HepG2 (cell line): Measurements from ENCODE around the gene ZNF845. TPM values are rescaled to one million over a fixed set of nuclear protein-coding genes. Genes with fewer than 3 reads are reported as not detected.

ENCODE experiments used
- AKNA ChIP-seq: sonication (generic); formaldehyde crosslinking; IDR thresholded peaks from 2 replicates; pipeline ENCODE4 v1.4.0; 2020; ENCODE audit warnings: missing genetic modification reagents, borderline replicate concordance
- ATF7 ChIP-seq, 2 experiments: fragments of 450-650 bp in 1 of 2; sonication (generic) in 1 of 2; formaldehyde crosslinking in 1 of 2; IDR thresholded peaks; 2 replicates each; pipeline versions ENCODE4 v1.4.0 to v1.6.1; 2016 to 2020; ENCODE audit warnings: antibody characterized with exemption in 1 of 2, mild to moderate bottlenecking in 1 of 2, missing genetic modification reagents in 1 of 2
- GATA4 ChIP-seq: sonication (generic); IDR thresholded peaks from 2 replicates; pipeline ENCODE4 v1.6.1; 2016; ENCODE audit warnings: antibody characterized with exemption, low read depth, borderline replicate concordance
- MED13 ChIP-seq: sonication (generic); formaldehyde crosslinking; IDR thresholded peaks from 2 replicates; pipeline ENCODE4 v1.5.0; 2020; ENCODE audit warnings: missing genetic modification reagents
- MXD1 ChIP-seq: sonication (generic); formaldehyde crosslinking; IDR thresholded peaks from 2 replicates; pipeline ENCODE4 v1.4.0; 2020; ENCODE audit warnings: mild to moderate bottlenecking, missing genetic modification reagents
- SAFB2 ChIP-seq: sonication (generic); formaldehyde crosslinking; IDR thresholded peaks from 2 replicates; pipeline ENCODE4 v1.5.1; 2020; ENCODE audit warnings: missing genetic modification reagents, low read depth, mild to moderate bottlenecking, borderline replicate concordance
- SKI ChIP-seq: fragments of 450-650 bp; IDR thresholded peaks from one replicate; pipeline ENCODE4 v1.6.1; 2018; ENCODE audit warnings: mild to moderate bottlenecking; ENCODE audit not compliant: partially characterized antibody
- ZNF816 ChIP-seq: sonication (generic); formaldehyde crosslinking; IDR thresholded peaks from 2 replicates; pipeline ENCODE4 v1.8.0; 2022; ENCODE audit warnings: missing genetic modification reagents, mild to moderate bottlenecking, borderline replicate concordance
- ZNF883 ChIP-seq: sonication (generic); formaldehyde crosslinking; IDR thresholded peaks from 2 replicates; pipeline ENCODE4 v1.5.1; 2020; ENCODE audit warnings: mild to moderate bottlenecking, missing genetic modification reagents; ENCODE audit errors: not compliant biosample characterization
- polyA plus RNA-seq, 8 experiments: library from polyadenylated mRNA; depleted of rRNA in 3 of 8; stranded (reverse) in 7 of 8; unstranded in 1 of 8; fragments of >200 nt; fragmentation: Illumina TruSeq in 4 of 8; extraction: Trizol in 4 of 8; gene quantifications; 2 replicates each; pipeline versions ENCODE4 v1.2.1 to v1.2.3, GENCODE V29; 2011 to 2016; ENCODE audit warnings: low read depth in 4 of 8, missing spikeins in 1 of 8, mixed read lengths in 1 of 8; ENCODE audit not compliant: insufficient read depth in 1 of 8
- total RNA-seq, 5 experiments: library from RNA; depleted of rRNA; stranded (reverse); fragments of >200 nt; fragmentation: Illumina TruSeq; extraction: Trizol; gene quantifications; 2 replicates each; pipeline ENCODE4 v1.2.3, GENCODE V29; 2016; ENCODE audit warnings: low read depth in 1 of 5
- TF ChIP-seq, protein P1 (sequence below): sonication (generic); formaldehyde crosslinking; IDR thresholded peaks from 2 replicates; pipeline ENCODE4 v1.5.0; 2020; ENCODE audit warnings: mild to moderate bottlenecking, missing genetic modification reagents
- TF ChIP-seq, protein P2 (sequence below): sonication (generic); formaldehyde crosslinking; conservative IDR thresholded peaks from 2 replicates; pipeline ENCODE4 v1.8.0; 2022; ENCODE audit warnings: mild to moderate bottlenecking, moderate library complexity, missing genetic modification reagents
- TF ChIP-seq, protein P3 (sequence below): sonication (generic); formaldehyde crosslinking; IDR thresholded peaks from 2 replicates; pipeline ENCODE4 v1.5.0; 2020; ENCODE audit warnings: missing genetic modification reagents
- TF ChIP-seq, protein P4 (sequence below): fragments of 450-650 bp; IDR thresholded peaks from 2 replicates; pipeline ENCODE4 v1.6.1; 2017; ENCODE audit warnings: mild to moderate bottlenecking

ZNF845 gene
- total and polyA plus RNA-seq, 2 of the 13 experiments (the other 11 are each of a cell fraction or from before 2014, with no cell fraction given), result 1.7 to 9.6 TPM

GRCh38 chr19:53394522-53394973, 61.0 kb downstream of the ZNF845 start (continued):
- TF ChIP-seq, protein P1, sequence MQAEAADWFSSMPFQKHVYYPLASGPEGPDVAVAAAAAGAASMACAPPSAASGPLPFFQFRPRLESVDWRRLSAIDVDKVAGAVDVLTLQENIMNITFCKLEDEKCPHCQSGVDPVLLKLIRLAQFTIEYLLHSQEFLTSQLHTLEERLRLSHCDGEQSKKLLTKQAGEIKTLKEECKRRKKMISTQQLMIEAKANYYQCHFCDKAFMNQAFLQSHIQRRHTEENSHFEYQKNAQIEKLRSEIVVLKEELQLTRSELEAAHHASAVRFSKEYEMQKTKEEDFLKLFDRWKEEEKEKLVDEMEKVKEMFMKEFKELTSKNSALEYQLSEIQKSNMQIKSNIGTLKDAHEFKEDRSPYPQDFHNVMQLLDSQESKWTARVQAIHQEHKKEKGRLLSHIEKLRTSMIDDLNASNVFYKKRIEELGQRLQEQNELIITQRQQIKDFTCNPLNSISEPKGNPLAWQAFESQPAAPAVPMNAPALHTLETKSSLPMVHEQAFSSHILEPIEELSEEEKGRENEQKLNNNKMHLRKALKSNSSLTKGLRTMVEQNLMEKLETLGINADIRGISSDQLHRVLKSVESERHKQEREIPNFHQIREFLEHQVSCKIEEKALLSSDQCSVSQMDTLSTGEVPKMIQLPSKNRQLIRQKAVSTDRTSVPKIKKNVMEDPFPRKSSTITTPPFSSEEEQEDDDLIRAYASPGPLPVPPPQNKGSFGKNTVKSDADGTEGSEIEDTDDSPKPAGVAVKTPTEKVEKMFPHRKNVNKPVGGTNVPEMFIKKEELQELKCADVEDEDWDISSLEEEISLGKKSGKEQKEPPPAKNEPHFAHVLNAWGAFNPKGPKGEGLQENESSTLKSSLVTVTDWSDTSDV (CRISPR knock-in tag), result no peak
- no peak for TF ChIP-seq SKI
- TF ChIP-seq, protein P2, sequence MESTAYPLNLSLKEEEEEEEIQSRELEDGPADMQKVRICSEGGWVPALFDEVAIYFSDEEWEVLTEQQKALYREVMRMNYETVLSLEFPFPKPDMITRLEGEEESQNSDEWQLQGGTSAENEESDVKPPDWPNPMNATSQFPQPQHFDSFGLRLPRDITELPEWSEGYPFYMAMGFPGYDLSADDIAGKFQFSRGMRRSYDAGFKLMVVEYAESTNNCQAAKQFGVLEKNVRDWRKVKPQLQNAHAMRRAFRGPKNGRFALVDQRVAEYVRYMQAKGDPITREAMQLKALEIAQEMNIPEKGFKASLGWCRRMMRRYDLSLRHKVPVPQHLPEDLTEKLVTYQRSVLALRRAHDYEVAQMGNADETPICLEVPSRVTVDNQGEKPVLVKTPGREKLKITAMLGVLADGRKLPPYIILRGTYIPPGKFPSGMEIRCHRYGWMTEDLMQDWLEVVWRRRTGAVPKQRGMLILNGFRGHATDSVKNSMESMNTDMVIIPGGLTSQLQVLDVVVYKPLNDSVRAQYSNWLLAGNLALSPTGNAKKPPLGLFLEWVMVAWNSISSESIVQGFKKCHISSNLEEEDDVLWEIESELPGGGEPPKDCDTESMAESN (CRISPR knock-in tag), result no peak
- TF ChIP-seq ATF7 (IDR thresholded peaks at IDR 0.05), result no peak
- TF ChIP-seq ATF7 (CRISPR knock-in tag; IDR thresholded peaks at IDR 0.05), result peak; percentile 23; the same call in 1 of the 2 replicates
- TF ChIP-seq AKNA (CRISPR knock-in tag), result no peak
- TF ChIP-seq MED13, result peak; percentile 13; the same call in 1 of the 2 replicates
- TF ChIP-seq SAFB2 (CRISPR knock-in tag), result no peak
- TF ChIP-seq, protein P3, sequence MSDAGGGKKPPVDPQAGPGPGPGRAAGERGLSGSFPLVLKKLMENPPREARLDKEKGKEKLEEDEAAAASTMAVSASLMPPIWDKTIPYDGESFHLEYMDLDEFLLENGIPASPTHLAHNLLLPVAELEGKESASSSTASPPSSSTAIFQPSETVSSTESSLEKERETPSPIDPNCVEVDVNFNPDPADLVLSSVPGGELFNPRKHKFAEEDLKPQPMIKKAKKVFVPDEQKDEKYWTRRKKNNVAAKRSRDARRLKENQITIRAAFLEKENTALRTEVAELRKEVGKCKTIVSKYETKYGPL (CRISPR knock-in tag), result no peak
- no peak for TF ChIP-seq ZNF883
- TF ChIP-seq, protein P4, sequence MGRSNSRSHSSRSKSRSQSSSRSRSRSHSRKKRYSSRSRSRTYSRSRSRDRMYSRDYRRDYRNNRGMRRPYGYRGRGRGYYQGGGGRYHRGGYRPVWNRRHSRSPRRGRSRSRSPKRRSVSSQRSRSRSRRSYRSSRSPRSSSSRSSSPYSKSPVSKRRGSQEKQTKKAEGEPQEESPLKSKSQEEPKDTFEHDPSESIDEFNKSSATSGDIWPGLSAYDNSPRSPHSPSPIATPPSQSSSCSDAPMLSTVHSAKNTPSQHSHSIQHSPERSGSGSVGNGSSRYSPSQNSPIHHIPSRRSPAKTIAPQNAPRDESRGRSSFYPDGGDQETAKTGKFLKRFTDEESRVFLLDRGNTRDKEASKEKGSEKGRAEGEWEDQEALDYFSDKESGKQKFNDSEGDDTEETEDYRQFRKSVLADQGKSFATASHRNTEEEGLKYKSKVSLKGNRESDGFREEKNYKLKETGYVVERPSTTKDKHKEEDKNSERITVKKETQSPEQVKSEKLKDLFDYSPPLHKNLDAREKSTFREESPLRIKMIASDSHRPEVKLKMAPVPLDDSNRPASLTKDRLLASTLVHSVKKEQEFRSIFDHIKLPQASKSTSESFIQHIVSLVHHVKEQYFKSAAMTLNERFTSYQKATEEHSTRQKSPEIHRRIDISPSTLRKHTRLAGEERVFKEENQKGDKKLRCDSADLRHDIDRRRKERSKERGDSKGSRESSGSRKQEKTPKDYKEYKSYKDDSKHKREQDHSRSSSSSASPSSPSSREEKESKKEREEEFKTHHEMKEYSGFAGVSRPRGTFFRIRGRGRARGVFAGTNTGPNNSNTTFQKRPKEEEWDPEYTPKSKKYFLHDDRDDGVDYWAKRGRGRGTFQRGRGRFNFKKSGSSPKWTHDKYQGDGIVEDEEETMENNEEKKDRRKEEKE, result no peak
- no peak for TF ChIP-seq GATA4
- TF ChIP-seq MXD1, result no peak
- TF ChIP-seq ZNF816 (CRISPR knock-in tag), result no peak
